GM21529 (cell line): Measurements from ENCODE around the gene CALML3.

Experiments used
- ATAC-seq: cut with Tn5 transposase; IDR thresholded peaks from one replicate; pipeline ENCODE4 v1.9.1; 2021; ENCODE audit not compliant: unreplicated experiment

The CALML3 gene

GRCh38 chr10:5506246-5506645 lies 18.5 kb upstream of the CALML3 start:
- no peak for ATAC-seq

- no peak for ATAC-seq
Measured at GRCh38 chr10:5506751-5507648, 17.8 kb upstream of the CALML3 start.

- ATAC-seq: no peak
Measured at GRCh38 chr10:5507649-5508131, 17.1 kb upstream of the CALML3 start.

- no peak for ATAC-seq
Measured at GRCh38 chr10:5508161-5508604, 16.6 kb upstream of the CALML3 start.

- ATAC-seq: no peak
Measured at GRCh38 chr10:5508786-5509185, 16.0 kb upstream of the CALML3 start.

GRCh38 chr10:5509236-5509635 lies 15.5 kb upstream of the CALML3 start:
- no peak for ATAC-seq

GRCh38 chr10:5509691-5510090 lies 15.1 kb upstream of the CALML3 start:
- no peak for ATAC-seq

GRCh38 chr10:5510281-5511072 lies 14.3 kb upstream of the CALML3 start:
- ATAC-seq: no peak

- ATAC-seq: no peak
Measured at GRCh38 chr10:5511231-5511884, 13.4 kb upstream of the CALML3 start.

GRCh38 chr10:5511885-5512280 lies 12.9 kb upstream of the CALML3 start:
- no peak for ATAC-seq

GRCh38 chr10:5512331-5512730 lies 12.4 kb upstream of the CALML3 start:
- no peak for ATAC-seq

- ATAC-seq: no peak
Measured at GRCh38 chr10:5512881-5513612, 11.7 kb upstream of the CALML3 start.

GRCh38 chr10:5514226-5514850 lies 10.4 kb upstream of the CALML3 start:
- no peak for ATAC-seq

- ATAC-seq: no peak
Measured at GRCh38 chr10:5515948-5516761, 8.6 kb upstream of the CALML3 start.

GRCh38 chr10:5517546-5517945 lies 7.2 kb upstream of the CALML3 start:
- no peak for ATAC-seq

- ATAC-seq: no peak
Measured at GRCh38 chr10:5518143-5518542, 6.6 kb upstream of the CALML3 start.

GRCh38 chr10:5519054-5519453 lies 5.7 kb upstream of the CALML3 start:
- no peak for ATAC-seq

- no peak for ATAC-seq
Measured at GRCh38 chr10:5522913-5523560, 1.7 kb upstream of the CALML3 start.
